Measurements from ENCODE around the gene INTS4.
"Not testable (repeated sequence)": the region's sequence is repeated elsewhere in the genome, so short reads cannot be mapped to it uniquely, and the experiment has no call there.

The INTS4 gene

DNA sequence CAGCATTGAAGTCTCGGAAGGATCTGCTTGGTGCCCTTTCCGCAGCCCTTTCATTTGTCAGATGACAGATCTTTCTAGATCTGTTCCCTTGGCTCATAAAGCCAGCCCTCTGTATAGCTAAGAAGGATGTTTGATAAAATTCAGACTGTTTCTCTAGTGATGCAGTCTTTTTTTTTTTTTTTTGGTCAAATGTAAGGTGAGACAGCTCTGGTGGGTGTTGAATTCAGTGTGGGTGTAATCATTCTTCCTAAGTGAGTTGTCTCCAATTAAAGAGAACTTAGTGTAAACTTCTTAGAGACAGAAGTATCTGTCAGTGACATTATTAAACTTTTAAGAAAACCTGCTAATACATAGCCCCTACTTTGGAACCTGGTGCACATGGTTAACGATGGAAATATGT, 120.3 kb downstream of the INTS4 start:
- no peak for DNase-seq

DNA sequence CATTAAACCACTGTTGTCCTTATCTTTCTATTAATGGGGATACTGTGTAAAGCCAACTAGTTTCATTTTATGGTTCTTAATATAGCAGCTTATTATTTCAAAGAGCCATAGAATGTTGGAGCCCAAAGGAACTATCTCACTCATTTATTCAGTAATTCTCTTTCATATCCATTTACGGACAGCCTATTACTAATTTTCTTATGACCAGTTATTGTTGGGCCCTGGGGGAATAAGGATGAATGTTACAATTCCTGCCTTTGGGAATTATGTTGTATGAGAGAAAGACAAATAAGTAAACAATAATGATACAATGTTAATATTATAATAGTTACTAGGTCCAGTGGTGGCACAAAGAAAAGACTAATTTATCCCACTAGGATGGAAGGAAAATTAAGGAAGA, 121.1 kb downstream of the INTS4 start:
- no peak for DNase-seq

DNA sequence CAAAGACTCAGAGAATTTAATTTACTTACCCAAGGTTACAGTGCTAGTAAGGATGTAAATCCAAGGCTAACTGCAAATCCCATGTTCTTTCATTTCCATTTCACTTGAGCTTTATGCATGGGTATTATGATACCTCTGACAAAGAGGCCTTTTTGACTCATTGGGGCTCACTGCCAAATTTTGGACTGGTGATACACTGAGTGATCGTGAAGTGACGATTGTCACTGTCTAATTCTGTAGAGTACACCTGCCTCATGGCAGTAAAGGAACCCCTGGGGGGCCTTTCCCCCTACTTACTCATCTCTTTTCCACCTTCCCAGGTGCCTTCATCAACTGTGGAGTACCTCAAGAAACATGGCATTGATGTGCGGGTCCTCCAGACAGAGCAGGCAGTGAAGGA, 122.6 kb downstream of the INTS4 start:
- no peak for DNase-seq

DNA sequence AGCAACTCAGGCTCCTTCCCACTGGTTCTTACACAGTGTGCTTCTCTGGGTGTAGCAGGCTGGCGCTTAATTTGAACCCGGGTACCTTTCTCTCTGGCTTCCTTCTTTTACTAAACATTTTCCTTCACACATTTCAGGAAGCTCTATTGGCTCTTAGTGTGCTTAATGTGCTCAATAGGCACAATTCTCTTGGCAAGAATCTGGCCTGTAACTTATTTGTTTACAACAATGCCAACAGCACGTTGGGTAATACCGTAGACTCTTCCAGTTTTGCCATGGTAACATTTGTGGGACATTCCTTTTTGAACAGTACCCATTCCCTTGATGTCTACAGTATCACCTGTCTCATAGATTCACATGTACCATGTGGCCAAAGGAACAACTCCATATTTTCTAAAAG, 125.7 kb downstream of the INTS4 start:
- DNase-seq: no peak

DNA sequence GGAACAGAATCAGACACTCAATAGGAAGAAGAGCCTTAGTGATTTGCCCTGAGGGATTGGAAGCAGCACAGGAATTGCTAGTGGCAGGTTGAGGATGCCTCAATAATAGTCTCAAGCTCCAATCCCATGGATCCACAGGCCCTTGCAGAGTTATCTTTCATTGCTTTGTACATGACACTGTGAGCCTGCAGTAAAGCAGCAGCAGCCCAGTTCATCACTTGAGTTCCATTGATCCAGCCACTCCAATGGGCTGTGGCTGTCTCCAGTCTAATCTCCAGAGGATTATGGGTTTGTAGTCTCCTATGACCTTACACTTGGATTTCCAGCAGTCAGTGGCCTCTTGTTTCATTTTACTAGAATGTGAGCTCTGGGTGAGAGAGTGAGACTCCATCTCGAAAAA, 128.1 kb downstream of the INTS4 start:
- no peak for DNase-seq

DNA sequence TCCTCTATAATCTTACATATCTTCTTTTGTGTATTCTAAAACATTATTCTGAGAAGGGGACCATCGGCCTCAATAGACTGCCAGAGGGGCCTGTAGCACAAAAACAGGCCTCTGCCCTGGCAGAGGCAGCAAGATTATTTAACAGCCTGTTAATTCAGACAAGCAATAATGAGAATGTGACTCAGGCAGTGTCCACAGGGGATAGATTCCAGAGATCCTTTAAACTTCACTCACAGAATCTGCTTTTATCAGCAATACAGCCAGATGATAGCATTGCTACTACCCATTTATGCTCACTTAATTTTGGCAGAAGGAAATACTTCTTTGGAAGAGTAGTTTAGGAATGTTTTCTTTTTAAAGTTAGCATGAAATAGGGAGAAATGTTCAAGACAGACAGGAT, 128.7 kb downstream of the INTS4 start:
- no peak for DNase-seq

DNA sequence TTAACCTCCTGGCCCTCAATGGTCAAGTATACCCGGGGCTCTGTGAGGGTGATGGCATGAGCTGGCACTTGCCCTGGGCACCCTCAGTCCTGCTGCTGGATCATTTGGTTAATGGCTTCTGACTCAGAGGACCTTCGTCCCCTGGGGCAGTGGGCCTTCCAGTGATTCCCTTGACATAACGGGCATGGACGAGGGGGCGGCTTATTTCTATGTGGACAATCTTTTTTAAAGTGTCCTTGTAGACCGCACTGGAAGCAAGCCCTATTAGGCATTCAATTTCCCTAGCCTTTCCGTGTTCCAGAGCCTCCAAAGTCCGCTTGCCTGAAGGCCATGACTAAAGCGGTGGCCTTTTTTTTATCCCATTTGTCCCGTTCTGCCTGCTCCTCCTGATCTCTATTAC, 133.0 kb downstream of the INTS4 start:
- DNase-seq: not testable (repeated sequence)

DNA sequence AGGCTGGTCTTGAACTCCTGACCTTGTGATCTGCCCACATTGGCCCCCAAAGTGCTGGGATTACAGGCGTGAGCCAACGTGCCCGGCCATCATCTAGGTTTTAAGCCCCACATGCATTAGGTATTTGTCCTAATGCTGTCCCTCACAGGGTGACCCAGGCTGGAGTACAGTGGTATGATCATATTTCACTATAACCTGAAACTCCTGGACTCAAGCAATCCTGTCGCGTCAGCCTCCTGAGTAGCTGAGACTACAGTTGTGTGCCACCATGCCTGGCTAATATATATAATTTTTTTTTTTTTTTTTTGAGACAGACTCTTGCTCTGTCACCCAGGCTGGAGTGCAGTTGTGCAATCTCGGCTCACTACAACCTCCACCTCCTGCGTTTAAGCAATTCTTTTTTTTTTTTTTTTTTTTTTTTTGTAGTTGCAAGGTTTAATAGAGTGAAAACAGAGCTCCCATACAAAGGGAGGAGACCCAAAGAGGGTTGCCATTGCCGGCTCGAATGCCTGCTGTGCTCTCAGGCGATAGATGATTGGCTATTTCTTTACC, 136.5 kb downstream of the INTS4 start:
- not testable (repeated sequence) for DNase-seq

DNA sequence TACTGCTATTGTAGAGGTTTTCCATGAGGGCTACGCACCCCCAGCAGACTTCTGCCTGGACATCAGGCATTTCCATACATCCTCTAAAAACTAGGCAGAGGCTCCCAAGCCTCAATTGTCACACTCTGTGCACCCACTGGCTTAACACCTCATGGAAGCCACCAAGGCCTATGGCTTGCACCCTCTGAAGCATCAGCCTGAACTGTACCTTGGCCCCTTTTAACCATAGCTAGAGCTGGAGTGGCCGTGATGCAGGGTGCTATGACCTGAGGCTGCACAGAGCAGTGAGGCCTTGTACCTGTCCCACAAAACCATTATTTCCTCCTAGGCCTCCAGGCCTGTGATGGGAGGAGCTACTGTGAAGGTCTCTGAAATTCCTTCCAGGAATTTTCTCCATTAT, 139.6 kb downstream of the INTS4 start:
- no peak for DNase-seq

DNA sequence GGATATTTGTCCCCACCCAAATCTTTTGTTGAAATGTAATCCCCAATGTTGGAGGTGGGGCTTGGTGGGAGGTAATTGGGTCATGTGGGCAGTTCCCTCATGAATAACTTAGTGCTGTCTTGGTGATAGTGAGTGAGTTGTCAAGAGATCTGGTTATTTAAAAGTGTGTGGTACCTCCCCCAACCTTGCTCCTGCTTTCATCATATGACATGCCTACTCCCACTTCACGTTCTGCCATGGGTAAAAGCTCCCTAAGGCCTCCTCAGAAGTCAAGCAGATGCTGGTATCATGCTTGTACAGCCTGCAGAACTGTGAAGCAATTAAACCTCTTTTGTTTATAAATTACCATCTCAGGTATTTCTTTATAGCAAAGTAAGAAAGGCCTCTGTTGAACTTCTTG, 143.0 kb downstream of the INTS4 start:
- no peak for DNase-seq

DNA sequence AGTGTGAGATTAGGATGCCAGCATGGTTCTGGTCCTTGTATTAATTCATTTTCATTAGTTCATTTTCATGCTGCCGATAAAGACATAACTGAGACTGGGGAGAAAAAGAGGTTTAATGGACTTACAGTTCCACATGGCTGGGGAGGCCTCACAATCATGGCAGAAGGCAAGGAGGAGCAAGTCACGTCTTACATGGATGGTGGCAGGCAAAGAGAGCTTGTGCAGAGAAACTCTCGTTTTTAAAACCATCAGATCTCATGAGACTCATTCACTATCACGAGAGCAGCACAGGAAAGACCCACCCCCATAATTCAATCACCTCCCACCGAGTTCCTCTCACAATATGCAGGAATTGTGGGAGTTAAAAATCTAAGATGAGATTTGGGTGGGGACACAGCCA, 150.8 kb downstream of the INTS4 start:
- DNase-seq: not testable (repeated sequence)

DNA sequence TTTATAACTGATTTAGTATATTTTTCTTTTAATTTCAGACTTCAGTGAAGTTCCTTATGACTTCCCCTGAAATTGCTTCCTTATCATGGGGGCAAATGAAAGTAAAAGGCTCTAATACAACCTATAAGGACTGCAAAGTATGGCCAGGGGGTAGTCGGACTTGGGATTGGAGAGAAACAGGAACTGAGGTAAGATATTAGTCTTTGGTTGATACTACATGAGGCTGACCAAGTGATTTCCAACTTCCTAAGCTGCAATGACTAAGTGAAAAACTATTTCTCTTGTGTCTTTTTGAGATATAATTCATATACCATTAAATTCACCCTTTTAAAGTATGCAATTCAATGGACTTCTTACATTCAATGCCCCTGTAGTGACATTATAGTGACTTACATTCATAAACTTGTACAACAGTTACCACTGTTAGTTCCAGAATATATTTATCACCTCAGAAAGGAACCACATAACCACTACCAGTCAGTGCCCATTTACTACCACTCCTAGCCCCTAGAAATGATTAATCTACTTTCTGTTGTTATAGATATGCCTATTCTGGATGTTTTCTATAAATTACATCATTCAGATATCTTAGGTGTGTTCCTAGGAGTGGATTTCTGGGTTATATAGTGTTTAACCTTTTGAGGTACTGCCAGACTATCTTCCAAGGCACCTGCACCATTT, 151.9 kb downstream of the INTS4 start:
- DNase-seq: no peak

DNA sequence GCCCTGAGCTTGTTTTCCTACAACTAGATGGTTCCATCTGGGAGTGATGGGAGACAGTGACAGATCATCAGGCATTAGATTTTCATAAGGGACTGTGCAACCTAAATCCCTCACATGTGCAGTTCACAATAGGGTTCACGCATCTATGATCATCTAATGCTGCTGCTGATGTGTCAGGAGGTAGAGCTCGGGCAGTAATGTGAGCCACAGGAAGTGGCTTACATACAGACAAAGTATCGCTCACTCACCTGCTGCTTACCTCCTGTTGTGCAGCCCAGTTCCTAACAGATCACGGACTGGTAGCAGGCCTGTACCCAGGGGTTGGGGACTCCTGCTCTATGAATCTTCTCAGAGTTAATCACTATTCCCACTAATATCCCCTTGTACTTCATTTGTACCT, 161.2 kb downstream of the INTS4 start:
- no peak for DNase-seq

DNA sequence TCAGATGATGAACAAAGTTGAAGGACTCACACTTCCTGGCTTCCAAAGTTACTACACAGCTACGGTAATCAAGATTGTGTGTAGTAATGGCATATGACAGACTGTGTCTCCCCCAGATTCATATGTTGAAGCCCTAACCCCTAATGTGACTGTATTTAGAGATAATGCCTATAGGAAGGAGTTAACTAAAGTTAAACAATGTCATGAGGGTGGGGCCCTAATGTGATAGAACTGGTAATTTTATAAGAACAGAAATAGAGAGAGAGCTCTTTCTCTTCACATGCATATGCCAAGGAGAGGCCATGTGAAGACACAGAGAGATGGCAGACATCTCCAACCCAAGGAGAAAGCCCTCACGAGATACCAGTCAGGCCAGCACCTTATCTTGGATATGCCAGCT, 165.5 kb downstream of the INTS4 start:
- DNase-seq: no peak

Data from cortex of kidney (tissue), 1 donor.